ENCODE measurements around the gene STPG3. TPM values are rescaled to one million over a fixed set of nuclear protein-coding genes. Genes with fewer than 3 reads are reported as not detected.
A peak's percentile ranks its signal among the peaks of the same experiment; 100 is the strongest.

STPG3 gene
- total and polyA plus RNA-seq, 9 of the 15 experiments (the other 6 are each of a cell fraction or from before 2014, with no cell fraction given), result not detected

DNA sequence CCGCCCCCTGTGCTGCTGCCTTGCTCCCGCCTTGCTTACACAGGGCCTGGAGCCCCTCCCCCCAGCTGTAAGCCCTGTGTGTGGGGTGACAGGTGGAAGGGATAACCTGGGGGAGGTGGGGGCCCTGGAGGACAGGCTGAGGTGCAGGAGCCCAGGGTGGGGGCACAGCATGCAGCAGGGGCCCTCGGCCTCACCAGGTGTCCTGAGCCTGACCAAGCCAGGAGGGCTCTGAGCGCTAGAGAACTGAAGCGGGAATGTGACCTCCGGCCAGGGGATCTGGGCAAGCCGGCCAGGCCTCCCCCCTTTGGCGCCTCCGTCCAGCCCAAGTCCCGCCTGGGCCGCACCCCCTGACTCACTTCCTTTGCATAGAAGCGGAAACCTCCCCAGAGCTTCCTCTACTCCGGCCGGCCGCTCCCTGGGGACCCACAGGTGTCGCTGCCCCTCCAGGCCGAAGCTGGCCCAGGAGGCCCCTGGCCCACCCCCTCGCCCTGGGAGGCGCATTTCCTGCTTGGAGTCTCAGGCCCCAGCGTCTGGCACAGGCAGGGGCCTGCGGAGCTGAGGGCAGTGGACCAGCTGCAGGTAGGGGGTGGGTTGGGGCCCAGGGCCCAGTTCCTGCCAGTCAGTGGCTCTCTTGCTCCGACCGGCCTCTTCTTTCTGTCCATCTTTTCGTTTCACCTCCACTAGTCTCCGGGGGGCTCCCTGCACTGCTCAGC, 26.4 kb downstream of the STPG3 start, which contains the start of gene TOR4A (continued):
- TF ChIP-seq, protein P1, sequence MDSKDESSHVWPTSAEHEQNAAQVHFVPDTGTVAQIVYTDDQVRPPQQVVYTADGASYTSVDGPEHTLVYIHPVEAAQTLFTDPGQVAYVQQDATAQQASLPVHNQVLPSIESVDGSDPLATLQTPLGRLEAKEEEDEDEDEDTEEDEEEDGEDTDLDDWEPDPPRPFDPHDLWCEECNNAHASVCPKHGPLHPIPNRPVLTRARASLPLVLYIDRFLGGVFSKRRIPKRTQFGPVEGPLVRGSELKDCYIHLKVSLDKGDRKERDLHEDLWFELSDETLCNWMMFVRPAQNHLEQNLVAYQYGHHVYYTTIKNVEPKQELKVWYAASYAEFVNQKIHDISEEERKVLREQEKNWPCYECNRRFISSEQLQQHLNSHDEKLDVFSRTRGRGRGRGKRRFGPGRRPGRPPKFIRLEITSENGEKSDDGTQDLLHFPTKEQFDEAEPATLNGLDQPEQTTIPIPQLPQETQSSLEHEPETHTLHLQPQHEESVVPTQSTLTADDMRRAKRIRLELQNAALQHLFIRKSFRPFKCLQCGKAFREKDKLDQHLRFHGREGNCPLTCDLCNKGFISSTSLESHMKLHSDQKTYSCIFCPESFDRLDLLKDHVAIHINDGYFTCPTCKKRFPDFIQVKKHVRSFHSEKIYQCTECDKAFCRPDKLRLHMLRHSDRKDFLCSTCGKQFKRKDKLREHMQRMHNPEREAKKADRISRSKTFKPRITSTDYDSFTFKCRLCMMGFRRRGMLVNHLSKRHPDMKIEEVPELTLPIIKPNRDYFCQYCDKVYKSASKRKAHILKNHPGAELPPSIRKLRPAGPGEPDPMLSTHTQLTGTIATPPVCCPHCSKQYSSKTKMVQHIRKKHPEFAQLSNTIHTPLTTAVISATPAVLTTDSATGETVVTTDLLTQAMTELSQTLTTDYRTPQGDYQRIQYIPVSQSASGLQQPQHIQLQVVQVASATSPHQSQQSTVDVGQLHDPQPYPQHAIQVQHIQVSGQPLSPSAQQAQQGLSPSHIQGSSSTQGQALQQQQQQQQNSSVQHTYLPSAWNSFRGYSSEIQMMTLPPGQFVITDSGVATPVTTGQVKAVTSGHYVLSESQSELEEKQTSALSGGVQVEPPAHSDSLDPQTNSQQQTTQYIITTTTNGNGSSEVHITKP (IDR thresholded peaks at IDR 0.05; ENCODE audit: partially characterized antibody), result peak; percentile 93
- TF ChIP-seq SMC3 (conservative IDR thresholded peaks at IDR 0.05; ENCODE audit: insufficient read depth, low read depth, low read length) (no peak), RBM39 (optimal IDR thresholded peaks at IDR 0.05; ENCODE audit: low read depth, low read length) (no peak), TAF1 (IDR thresholded peaks at IDR 0.05; ENCODE audit: control insufficient read depth, extremely low read depth, insufficient read depth, low read length, severe bottlenecking) (peak; percentile 77), THRB (CRISPR knock-in tag; conservative IDR thresholded peaks at IDR 0.05) (no peak), ZNF175 (CRISPR knock-in tag; IDR thresholded peaks at IDR 0.05; ENCODE audit: low read depth) (peak; percentile 55; the same call in 1 of the 2 replicates), GTF2A2 (tag; IDR thresholded peaks at IDR 0.05) (no peak), DACH1 (IDR thresholded peaks at IDR 0.05; ENCODE audit: partially characterized antibody) (peak; percentile 21), MYNN (IDR thresholded peaks at IDR 0.05) (peak; percentile 72; the same call in 1 of the 2 replicates), MYNN (CRISPR knock-in tag; IDR thresholded peaks at IDR 0.05) (no peak), ZNF24 (IDR thresholded peaks at IDR 0.05) (no peak; the same call in 1 of the 2 replicates), SETDB1 (IDR thresholded peaks at IDR 0.05; ENCODE audit: low read length) (no peak), ASH1L (IDR thresholded peaks at IDR 0.05; ENCODE audit: borderline replicate concordance, low read depth, partially characterized antibody) (no peak), CCNT2 (IDR thresholded peaks at IDR 0.05; ENCODE audit: borderline replicate concordance, extremely low read depth, insufficient read length, low read depth, low read length) (peak; percentile 86), EP400 (IDR thresholded peaks at IDR 0.05) (peak; percentile 88), NFRKB (IDR thresholded peaks at IDR 0.05; ENCODE audit: low read depth) (peak; percentile 54; the same call in 1 of the 2 replicates), CEBPG (CRISPR knock-in tag; IDR thresholded peaks at IDR 0.05) (no peak), CEBPG (tag; conservative IDR thresholded peaks at IDR 0.05 in 1 of 2, IDR thresholded peaks at IDR 0.05 in 1 of 2) (no peak), PKNOX1 (IDR thresholded peaks at IDR 0.05) (peak; percentile 60)
- TF ChIP-seq, protein P2, sequence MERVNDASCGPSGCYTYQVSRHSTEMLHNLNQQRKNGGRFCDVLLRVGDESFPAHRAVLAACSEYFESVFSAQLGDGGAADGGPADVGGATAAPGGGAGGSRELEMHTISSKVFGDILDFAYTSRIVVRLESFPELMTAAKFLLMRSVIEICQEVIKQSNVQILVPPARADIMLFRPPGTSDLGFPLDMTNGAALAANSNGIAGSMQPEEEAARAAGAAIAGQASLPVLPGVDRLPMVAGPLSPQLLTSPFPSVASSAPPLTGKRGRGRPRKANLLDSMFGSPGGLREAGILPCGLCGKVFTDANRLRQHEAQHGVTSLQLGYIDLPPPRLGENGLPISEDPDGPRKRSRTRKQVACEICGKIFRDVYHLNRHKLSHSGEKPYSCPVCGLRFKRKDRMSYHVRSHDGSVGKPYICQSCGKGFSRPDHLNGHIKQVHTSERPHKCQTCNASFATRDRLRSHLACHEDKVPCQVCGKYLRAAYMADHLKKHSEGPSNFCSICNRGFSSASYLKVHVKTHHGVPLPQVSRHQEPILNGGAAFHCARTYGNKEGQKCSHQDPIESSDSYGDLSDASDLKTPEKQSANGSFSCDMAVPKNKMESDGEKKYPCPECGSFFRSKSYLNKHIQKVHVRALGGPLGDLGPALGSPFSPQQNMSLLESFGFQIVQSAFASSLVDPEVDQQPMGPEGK (CRISPR knock-in tag; IDR thresholded peaks at IDR 0.05; ENCODE audit: borderline replicate concordance), result no peak
